HuH-7.5 (cell line): ENCODE results near the gene GAL.

Experiments used
- DNase-seq: peaks from one replicate; pipeline ENCODE4 v3.0.0; 2011; ENCODE audit warnings: low spot score

GAL gene

DNA sequence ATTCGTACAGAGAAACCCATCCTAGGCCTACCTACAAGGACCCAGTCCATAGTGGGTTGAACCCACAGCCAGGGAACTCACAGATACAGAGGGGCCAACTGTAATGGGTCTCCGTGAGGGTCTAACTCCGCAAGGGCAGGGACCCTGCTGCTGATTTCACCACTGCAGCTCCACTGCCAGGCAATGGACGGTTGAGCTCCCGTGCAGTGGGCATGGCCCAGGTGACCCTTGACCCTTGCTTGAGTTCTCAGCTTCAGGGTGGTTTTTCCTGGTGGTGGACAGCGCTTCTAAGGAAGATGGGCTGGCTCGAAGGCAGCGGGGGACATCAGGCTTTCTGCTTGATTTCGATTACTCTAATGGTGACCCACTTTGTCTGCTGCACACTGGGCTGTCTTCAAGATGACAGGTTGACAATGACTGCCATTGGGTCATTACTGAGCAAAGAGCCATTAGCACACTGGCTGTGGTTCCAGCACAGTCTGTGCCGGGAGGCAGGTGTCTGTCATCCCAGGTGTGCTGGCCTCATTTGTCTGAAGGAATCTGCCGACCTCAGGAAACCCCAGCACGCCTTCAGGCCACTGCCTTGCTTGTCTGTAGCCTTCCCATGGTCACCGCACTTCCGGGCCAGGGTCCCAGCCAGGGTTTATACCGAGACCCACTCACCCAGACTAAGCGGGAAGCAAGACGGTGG lies 3.7 kb upstream of the GAL start:
- no peak for DNase-seq

- no peak for DNase-seq
These were observed 1.8 kb upstream of the GAL start for GRCh38 chr11:68682531-68682961.

GRCh38 chr11:68683121-68683520 lies 1.2 kb upstream of the GAL start:
- no peak for DNase-seq

DNA sequence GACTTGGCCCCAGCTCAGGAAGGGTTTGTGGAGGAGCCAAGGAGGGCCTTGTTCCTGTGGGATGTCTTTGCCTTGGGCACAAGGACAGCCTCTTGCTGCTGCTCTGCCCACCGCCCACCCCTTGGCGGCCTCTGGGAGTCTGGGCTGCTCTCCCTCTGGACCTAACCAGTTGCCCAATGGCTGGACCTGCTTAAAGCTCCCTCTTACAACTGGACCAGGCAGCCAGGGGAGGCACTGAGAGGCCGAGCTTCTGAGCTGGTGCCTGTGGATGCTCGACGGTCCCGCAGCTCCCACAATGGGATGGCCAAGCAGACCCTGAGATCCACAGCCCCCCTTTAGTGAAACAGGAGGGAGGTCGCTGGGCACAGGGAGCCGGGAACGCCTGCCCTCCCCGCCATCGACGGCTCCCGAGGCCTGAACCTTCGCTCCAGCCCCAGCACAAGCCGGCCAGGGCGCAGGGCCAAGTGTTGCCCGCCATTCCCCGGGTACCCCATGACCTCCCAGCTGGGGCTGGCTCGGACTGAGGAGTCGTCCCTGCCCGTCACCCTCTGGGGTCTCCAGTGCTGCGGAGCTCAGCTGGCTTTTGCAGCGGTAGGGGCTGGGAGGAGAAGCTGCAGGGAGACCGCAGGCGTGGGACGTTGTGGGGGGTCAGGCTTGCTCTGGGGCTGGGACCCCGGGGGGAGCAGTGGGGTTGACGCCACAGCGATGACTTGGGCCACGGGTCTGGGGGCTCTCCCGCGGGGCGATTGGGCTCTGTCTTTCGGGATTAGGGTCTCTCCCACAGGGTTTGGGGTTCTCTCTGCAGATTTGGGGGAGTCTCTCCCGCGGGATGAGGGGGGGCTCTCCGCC lies 584 bp upstream of the GAL start:
- DNase-seq = no peak

GRCh38 chr11:68685656-68686380 lies 1.5 kb downstream of the GAL start:
- no peak for DNase-seq

DNA sequence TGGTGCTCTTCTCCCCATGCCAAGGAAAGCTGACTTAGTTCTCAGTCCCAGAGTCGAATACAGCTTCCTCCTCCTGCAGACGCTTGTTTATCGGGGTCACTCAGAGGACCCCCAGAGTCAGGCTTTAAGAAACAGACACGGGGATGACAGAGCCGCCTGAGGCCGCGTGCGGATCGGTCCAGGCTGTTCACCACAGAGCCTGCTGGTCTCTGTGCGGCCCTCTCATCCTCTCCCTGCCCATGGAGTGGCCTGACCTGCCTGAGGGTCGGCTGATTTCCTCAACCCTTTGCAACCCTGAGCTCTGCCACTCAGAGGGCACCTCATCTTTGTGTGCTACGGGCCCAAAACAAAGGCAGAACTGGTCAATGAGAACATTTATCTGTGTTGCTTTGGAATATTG lies 2.1 kb downstream of the GAL start:
- DNase-seq = no peak

GRCh38 chr11:68687311-68687710 lies 3.0 kb downstream of the GAL start:
- DNase-seq = no peak

GRCh38 chr11:68687986-68688385 lies 3.6 kb downstream of the GAL start:
- no peak for DNase-seq

DNA sequence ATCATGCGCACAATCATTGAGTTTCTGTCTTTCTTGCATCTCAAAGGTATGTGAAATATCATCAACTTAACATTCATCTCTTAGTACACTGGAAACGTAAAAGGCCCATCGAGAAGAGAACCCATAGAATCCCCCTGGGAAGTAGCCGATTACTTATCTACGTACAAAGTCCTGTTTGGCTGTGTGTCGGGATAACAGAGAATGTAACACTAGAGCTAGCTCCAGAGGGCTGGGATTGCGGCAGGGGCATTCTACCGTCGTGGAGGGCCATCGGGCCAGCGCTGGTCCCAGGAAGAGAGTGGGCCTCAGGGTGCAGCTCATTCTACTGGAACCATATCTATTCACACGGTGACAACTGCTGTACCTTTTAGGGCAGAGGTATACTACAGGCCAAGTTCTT lies 4.5 kb downstream of the GAL start:
- DNase-seq = no peak

GRCh38 chr11:68689737-68690625 lies 5.6 kb downstream of the GAL start:
- DNase-seq = no peak

- no peak for DNase-seq
These were observed 6.5 kb downstream of the GAL start for GRCh38 chr11:68690671-68691401.

GRCh38 chr11:68691402-68691784 lies 7.0 kb downstream of the GAL start:
- no peak for DNase-seq

DNA sequence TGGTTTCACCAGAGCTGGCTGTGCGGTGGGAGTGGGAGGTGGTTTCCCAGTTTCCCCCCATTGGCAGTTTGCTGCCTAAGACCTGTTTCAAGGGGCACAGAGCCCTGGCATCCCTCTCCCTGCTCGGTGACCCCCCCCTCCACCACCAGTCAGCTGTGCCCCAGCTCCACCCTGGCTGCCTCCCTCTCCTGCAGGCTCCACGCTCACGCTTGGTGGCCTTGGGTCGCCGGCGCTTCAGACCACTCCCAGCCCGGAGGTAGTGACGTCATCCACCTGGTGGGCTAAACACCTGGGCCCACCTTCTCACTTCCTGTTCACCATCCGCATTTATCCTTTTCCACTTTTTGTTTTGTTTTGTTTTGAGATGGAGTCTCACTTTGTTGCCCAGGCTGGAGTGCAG lies 7.8 kb downstream of the GAL start:
- DNase-seq = no peak

- DNase-seq = no peak
These were observed 8.6 kb downstream of the GAL start for GRCh38 chr11:68692871-68693483.

GRCh38 chr11:68693484-68693882 lies 9.1 kb downstream of the GAL start:
- DNase-seq = no peak

DNA sequence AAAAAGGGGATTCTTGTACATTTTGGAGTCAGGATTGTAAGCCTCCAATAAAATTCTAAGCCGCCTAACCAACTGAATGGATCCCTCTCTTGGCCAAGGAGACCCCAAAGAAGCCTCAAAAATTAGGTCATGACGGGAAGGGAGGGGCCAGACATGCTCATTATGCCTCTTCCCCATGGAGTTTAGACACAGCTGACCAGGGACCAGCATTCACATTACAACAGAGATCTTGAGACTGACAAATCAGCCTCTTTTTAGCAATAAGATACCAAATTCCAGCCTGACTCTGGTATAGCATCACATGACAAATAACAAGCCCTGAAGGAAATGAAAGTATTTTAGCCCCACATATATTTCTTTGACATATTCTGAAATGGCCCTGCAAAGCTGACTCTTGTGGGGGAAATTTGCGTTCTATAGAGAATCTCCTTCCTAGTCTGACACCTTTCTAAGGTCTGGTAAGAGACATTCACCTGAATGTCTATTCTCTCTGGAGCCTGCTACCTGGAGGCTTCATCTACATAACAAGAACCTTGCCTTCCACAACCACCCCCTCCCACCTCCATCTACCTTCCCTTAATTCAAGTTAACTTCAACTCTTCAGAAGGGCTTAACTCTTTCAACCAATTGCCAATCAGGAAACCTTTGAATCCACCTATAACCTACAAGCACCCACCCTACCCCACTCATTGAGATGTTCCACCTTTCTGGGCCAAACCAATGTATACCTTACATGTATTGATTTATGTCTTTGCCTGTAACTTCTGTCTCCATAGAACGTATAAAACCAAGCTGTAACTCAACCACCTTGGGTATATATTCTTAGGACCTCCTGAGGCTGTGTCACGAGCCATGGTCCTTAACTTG lies 10.3 kb downstream of the GAL start:
- no peak for DNase-seq

- no peak for DNase-seq
These were observed 11.2 kb downstream of the GAL start for GRCh38 chr11:68695531-68695930.

GRCh38 chr11:68698993-68699392 lies 14.6 kb downstream of the GAL start:
- no peak for DNase-seq

GRCh38 chr11:68704887-68705286 lies 20.5 kb downstream of the GAL start:
- DNase-seq = no peak

GRCh38 chr11:68707527-68707926 lies 23.2 kb downstream of the GAL start:
- DNase-seq = no peak
